Measurements from ENCODE around the gene GKAP1.

GRCh38 chr9:83724436-83724835 is 93.1 kb downstream of the GKAP1 start:
- TF ChIP-seq CTCF (optimal IDR thresholded peaks at IDR 0.05 in 1 of 3, IDR thresholded peaks at IDR 0.05 in 1 of 3, conservative IDR thresholded peaks at IDR 0.05 in 1 of 3; ENCODE audit: extremely low read depth in 1 of 3, insufficient read depth in 2 of 3, low read length in 3 of 3) (no peak), EZH2 (IDR thresholded peaks at IDR 0.05; ENCODE audit: low read length) (no peak)
